Activated CD8-positive, alpha-beta T cell treated with anti-CD3 and anti-CD28 coated beads for 36 hours (primary cell): ENCODE results near the gene PUM1. TPM values are rescaled to one million over a fixed set of nuclear protein-coding genes. Genes with fewer than 3 reads are reported as not detected.

Experiments used
- ATAC-seq: fragments of 200-7000 bp; cut with Tn5 transposase; one replicate; pipeline ENCODE4 v1.10.0; 2021; ENCODE audit warnings: mild to moderate bottlenecking, moderate library complexity
- CTCF ChIA-PET: fragments of 350-600 bp; sonication (Branson Sonifier 250); formaldehyde crosslinking; loops from one replicate; lab custom pipeline; 2021; ENCODE audit warnings: antibody characterized with exemption; lab: Charles Lee
- POLR2A ChIA-PET: fragments of 350-600 bp; sonication (Branson Sonifier 250); formaldehyde crosslinking; loops from one replicate; lab custom pipeline; 2021; ENCODE audit warnings: antibody characterized with exemption; lab: Charles Lee
- DNase-seq: peaks from one replicate; pipeline ENCODE4 v3.0.0-alpha.2; 2020
- H3K27ac Mint-ChIP-seq: one replicate; pipeline ENCODE4 v1.8.0; 2021; ENCODE audit warnings: mild to moderate bottlenecking, mixed read lengths
- H3K27me3 Mint-ChIP-seq: one replicate; pipeline ENCODE4 v1.8.0; 2021; ENCODE audit warnings: mixed read lengths
- H3K36me3 Mint-ChIP-seq: one replicate; pipeline ENCODE4 v1.8.0; 2021; ENCODE audit warnings: low read depth, mixed read lengths
- H3K4me1 Mint-ChIP-seq: one replicate; pipeline ENCODE4 v1.8.0; 2021; ENCODE audit warnings: low read depth, mixed read lengths
- H3K4me3 Mint-ChIP-seq: one replicate; pipeline ENCODE4 v1.8.0; 2021; ENCODE audit warnings: mild to moderate bottlenecking, moderate library complexity, mixed read lengths
- H3K9me3 Mint-ChIP-seq: one replicate; pipeline ENCODE4 v1.8.0; 2021; ENCODE audit warnings: mixed read lengths
- CTCF ChIP-seq: fragments of 200-600 bp; IDR thresholded peaks from one replicate; pipeline ENCODE4 v1.8.0; 2022; ENCODE audit warnings: antibody characterized with exemption, mild to moderate bottlenecking
- intact Hi-C: fragments of 100-400 bp; cut with micrococcal nuclease; formaldehyde crosslinking; loops from one replicate; pipeline ENCODE4 v1.10.0; 2022
- total RNA-seq, 2 experiments: library from RNA; stranded (reverse); gene quantifications; one replicate each; pipeline ENCODE4 v1.2.3, GENCODE V29; 2021

PUM1 gene
- total RNA-seq, 2 experiments from 2014 or later: 98.0 to 99.0 TPM

GRCh38 chr1:30928171-30928570 lies 137.3 kb downstream of the PUM1 start:
- CTCF ChIA-PET: interaction anchor here (1.0 to 7.6 kb wide), 21 partner anchors 8 to 209 kb away, joined by 3 to 82 read pairs (median 5); no protein-coding TSS in a partner anchor
- no peaks in the 10 kb centered on the region for H3K9me3 Mint-ChIP-seq
- H3K4me1 Mint-ChIP-seq: peaks cover 5% of the 10 kb centered on the region
- DNase-seq (no peak), ATAC-seq (no peak)
- no peaks in the 10 kb centered on the region for H3K27me3 Mint-ChIP-seq
- peaks cover 6% of the 10 kb centered on the region for H3K36me3 Mint-ChIP-seq
- H3K27ac Mint-ChIP-seq: no peak overlapping the region
- POLR2A ChIA-PET: no interaction called here
- TF ChIP-seq CTCF: no peak
- H3K4me3 Mint-ChIP-seq: no peak overlapping the region
- intact Hi-C loops: no loop called here

GRCh38 chr1:30927448-30927847 lies 138.1 kb downstream of the PUM1 start:
- intact Hi-C loops: no loop called here
- Mint-ChIP-seq H3K4me3 (no peak overlapping the region), H3K4me1 (peaks cover 5% of the 10 kb centered on the region), H3K27ac (no peak overlapping the region), H3K27me3 (no peaks in the 10 kb centered on the region), H3K9me3 (no peaks in the 10 kb centered on the region), H3K36me3 (peaks cover 2% of the 10 kb centered on the region)
- TF ChIP-seq CTCF: no peak
- no peak for DNase-seq
- no peak for ATAC-seq
- POLR2A ChIA-PET: no interaction called here
- CTCF ChIA-PET: interaction anchor here (2.7 to 7.6 kb wide), 2 partner anchors 14 to 125 kb away, joined by 17 to 82 read pairs; no protein-coding TSS in a partner anchor

GRCh38 chr1:30923597-30923996 lies 141.9 kb downstream of the PUM1 start:
- Mint-ChIP-seq H3K27ac (no peak overlapping the region), H3K4me3 (no peak overlapping the region), H3K36me3 (no peaks in the 10 kb centered on the region), H3K4me1 (peaks cover 2% of the 10 kb centered on the region), H3K9me3 (no peaks in the 10 kb centered on the region), H3K27me3 (peaks cover 2% of the 10 kb centered on the region)
- ATAC-seq (no peak), DNase-seq (no peak)
- POLR2A ChIA-PET: interaction anchor here (0.6 kb wide), 1 partner anchor 1612 kb away, joined by 3 read pairs; no protein-coding TSS in a partner anchor
- intact Hi-C loops: no loop called here
- CTCF ChIA-PET: interaction anchor here (0.9 to 4.5 kb wide), 5 partner anchors 8 to 205 kb away, joined by 3 to 39 read pairs (median 4); no protein-coding TSS in a partner anchor
- TF ChIP-seq CTCF: no peak

- Mint-ChIP-seq H3K36me3 (no peaks in the 10 kb centered on the region), H3K27ac (no peak overlapping the region), H3K4me1 (peaks cover 2% of the 10 kb centered on the region), H3K27me3 (peaks cover 2% of the 10 kb centered on the region), H3K4me3 (no peak overlapping the region), H3K9me3 (no peaks in the 10 kb centered on the region)
- CTCF ChIA-PET: interaction anchor here (1.0 to 4.5 kb wide), 5 partner anchors 9 to 119 kb away, joined by 3 to 33 read pairs (median 4); no protein-coding TSS in a partner anchor
- POLR2A ChIA-PET: interaction anchor here (1.3 kb wide), 1 partner anchor 13 kb away, joined by 4 read pairs; no protein-coding TSS in a partner anchor
- DNase-seq (no peak), ATAC-seq (no peak)
- intact Hi-C loops: no loop called here
- TF ChIP-seq CTCF: no peak
These were observed 144.7 kb downstream of the PUM1 start for GRCh38 chr1:30920827-30921226.

GRCh38 chr1:30919025-30919881 lies 146.3 kb downstream of the PUM1 start:
- Mint-ChIP-seq H3K4me3 (no peak overlapping the region), H3K4me1 (peaks cover 2% of the 10 kb centered on the region), H3K27me3 (peaks cover 2% of the 10 kb centered on the region), H3K27ac (no peak overlapping the region), H3K36me3 (no peaks in the 10 kb centered on the region), H3K9me3 (no peaks in the 10 kb centered on the region)
- POLR2A ChIA-PET: interaction anchor here (0.8 kb wide), 1 partner anchor 200 kb away, joined by 3 read pairs; no protein-coding TSS in a partner anchor
- ATAC-seq: no peak
- DNase-seq: no peak
- intact Hi-C loops: no loop called here
- CTCF ChIA-PET: interaction anchor here (0.8 to 4.5 kb wide), 5 partner anchors 8 to 139 kb away, joined by 3 to 33 read pairs (median 4); no protein-coding TSS in a partner anchor
- TF ChIP-seq CTCF: no peak
